ENCODE measurements around the gene TCF4.

The TCF4 gene

DNA sequence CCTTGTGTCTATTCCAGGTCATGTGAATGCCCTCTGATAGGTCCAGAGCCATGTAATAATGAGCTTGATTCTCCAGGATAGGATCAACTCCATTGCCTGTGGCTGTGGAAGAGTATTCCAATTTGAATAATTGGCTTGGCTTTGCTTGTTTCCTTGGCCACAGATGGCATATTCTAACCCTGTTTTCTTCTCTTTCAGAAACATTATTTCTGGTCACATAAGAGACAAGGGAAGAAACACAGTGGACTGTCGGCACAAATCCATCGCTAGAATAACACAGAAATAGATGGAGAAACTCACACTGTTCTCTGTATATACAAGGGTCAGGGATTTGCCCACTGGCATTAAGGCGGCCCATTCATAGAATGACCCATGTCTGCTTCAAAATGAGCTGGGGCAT lies 350.3 kb downstream of the TCF4 start:
- Histone ChIP-seq H3K27me3 (ENCODE audit: insufficient read depth, poor library complexity, severe bottlenecking) (no peaks in the 10 kb centered on the region), H3K4me3 (replicated peaks; ENCODE audit: insufficient read depth, low read length) (no peak overlapping the region), H3K27ac (replicated peaks) (no peak overlapping the region)
- TF ChIP-seq, protein P1, sequence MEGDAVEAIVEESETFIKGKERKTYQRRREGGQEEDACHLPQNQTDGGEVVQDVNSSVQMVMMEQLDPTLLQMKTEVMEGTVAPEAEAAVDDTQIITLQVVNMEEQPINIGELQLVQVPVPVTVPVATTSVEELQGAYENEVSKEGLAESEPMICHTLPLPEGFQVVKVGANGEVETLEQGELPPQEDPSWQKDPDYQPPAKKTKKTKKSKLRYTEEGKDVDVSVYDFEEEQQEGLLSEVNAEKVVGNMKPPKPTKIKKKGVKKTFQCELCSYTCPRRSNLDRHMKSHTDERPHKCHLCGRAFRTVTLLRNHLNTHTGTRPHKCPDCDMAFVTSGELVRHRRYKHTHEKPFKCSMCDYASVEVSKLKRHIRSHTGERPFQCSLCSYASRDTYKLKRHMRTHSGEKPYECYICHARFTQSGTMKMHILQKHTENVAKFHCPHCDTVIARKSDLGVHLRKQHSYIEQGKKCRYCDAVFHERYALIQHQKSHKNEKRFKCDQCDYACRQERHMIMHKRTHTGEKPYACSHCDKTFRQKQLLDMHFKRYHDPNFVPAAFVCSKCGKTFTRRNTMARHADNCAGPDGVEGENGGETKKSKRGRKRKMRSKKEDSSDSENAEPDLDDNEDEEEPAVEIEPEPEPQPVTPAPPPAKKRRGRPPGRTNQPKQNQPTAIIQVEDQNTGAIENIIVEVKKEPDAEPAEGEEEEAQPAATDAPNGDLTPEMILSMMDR (IDR thresholded peaks at IDR 0.05; ENCODE audit: insufficient read depth, low read length): no peak
- no peak for DNase-seq (ENCODE audit: low read depth in 1 of 2, low spot score in 1 of 2)

DNA sequence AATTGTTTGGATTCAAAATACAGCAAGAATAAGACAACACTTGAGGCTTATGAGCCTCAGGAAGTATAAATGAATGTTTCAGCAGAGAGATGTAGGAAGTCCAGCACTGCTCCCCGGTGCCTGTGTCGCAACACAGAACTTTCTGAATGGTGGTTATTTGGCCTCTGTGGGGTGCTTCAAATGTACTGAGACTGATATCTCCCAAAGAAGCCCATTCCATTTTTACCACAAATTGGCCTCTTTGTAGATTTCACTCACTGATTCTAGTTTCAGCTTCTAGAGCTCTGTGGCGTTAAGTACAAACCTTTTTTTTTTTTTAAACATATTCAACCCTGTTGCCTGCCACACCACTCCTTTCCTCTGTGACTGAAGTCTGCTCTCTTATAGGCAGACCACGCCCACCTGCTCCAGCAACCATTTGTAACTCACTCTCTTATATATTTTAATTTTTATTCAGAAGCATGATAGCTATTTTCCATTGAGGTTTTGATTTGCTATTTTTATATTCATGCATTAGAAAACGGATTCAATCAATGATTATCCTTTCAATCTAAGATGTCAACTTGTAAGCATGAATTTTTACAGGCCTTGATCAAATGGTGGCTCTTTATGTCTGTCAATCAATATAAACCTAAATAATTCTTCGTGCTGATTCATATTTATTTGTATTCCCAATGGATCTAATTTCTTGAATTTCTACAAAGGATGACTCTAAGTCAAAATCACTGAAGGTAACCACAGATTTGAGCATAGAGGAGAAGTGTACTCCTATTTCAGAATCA lies 351.7 kb downstream of the TCF4 start:
- DNase-seq (ENCODE audit: low read depth in 1 of 2, low spot score in 1 of 2): peak; percentile 11 to 65
- H3K27me3 ChIP-seq (ENCODE audit: insufficient read depth, poor library complexity, severe bottlenecking): no peaks in the 10 kb centered on the region
- H3K27ac ChIP-seq (replicated peaks): no peak overlapping the region
- no peak overlapping the region for H3K4me3 ChIP-seq (replicated peaks; ENCODE audit: insufficient read depth, low read length)
- TF ChIP-seq, protein P1 (IDR thresholded peaks at IDR 0.05; ENCODE audit: insufficient read depth, low read length): no peak
- TF ChIP-seq GABPA (IDR thresholded peaks at IDR 0.05; ENCODE audit: low read depth): no peak
- TF ChIP-seq, protein P2, sequence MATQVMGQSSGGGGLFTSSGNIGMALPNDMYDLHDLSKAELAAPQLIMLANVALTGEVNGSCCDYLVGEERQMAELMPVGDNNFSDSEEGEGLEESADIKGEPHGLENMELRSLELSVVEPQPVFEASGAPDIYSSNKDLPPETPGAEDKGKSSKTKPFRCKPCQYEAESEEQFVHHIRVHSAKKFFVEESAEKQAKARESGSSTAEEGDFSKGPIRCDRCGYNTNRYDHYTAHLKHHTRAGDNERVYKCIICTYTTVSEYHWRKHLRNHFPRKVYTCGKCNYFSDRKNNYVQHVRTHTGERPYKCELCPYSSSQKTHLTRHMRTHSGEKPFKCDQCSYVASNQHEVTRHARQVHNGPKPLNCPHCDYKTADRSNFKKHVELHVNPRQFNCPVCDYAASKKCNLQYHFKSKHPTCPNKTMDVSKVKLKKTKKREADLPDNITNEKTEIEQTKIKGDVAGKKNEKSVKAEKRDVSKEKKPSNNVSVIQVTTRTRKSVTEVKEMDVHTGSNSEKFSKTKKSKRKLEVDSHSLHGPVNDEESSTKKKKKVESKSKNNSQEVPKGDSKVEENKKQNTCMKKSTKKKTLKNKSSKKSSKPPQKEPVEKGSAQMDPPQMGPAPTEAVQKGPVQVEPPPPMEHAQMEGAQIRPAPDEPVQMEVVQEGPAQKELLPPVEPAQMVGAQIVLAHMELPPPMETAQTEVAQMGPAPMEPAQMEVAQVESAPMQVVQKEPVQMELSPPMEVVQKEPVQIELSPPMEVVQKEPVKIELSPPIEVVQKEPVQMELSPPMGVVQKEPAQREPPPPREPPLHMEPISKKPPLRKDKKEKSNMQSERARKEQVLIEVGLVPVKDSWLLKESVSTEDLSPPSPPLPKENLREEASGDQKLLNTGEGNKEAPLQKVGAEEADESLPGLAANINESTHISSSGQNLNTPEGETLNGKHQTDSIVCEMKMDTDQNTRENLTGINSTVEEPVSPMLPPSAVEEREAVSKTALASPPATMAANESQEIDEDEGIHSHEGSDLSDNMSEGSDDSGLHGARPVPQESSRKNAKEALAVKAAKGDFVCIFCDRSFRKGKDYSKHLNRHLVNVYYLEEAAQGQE (IDR thresholded peaks at IDR 0.05; ENCODE audit: insufficient replicate concordance, low read depth): peak; percentile 27
- no peak for TF ChIP-seq POLR2AphosphoS5 (IDR thresholded peaks at IDR 0.05; ENCODE audit: low read depth)

DNA sequence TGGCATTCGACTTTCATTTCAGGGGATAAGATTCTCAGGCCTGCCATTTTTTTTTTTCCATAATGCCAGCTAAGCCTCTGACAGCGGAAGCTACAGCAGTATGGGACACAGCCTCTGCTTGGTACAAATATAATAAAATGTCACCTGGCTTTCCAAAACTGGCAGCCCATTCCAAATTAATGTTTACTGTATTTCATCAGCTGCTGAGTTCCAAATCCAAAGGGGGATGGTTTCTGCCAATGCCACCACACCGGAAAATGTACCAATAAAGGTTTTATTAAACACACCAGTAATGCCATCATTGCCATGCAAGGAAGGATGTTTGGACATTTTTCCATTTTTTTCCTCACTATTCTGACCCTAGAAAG lies 352.9 kb downstream of the TCF4 start:
- TF ChIP-seq GABPA (IDR thresholded peaks at IDR 0.05; ENCODE audit: low read depth) (no peak), SPI1 (IDR thresholded peaks at IDR 0.05; ENCODE audit: borderline replicate concordance, low read depth) (no peak), POLR2AphosphoS5 (IDR thresholded peaks at IDR 0.05; ENCODE audit: low read depth) (no peak)
- TF ChIP-seq, protein P2 (IDR thresholded peaks at IDR 0.05; ENCODE audit: insufficient replicate concordance, low read depth): no peak
- TF ChIP-seq, protein P1 (IDR thresholded peaks at IDR 0.05; ENCODE audit: insufficient read depth, low read length): no peak
- no peak for DNase-seq (ENCODE audit: low read depth in 1 of 2, low spot score in 1 of 2)
- Histone ChIP-seq H3K27ac (replicated peaks) (no peak overlapping the region), H3K4me3 (replicated peaks; ENCODE audit: insufficient read depth, low read length) (no peak overlapping the region), H3K27me3 (ENCODE audit: insufficient read depth, poor library complexity, severe bottlenecking) (no peaks in the 10 kb centered on the region)

All from HL-60 (cell line).